ENCODE data around the gene NAPG.
A peak's percentile ranks its signal among the peaks of the same experiment; 100 is the strongest.

The NAPG gene

DNA sequence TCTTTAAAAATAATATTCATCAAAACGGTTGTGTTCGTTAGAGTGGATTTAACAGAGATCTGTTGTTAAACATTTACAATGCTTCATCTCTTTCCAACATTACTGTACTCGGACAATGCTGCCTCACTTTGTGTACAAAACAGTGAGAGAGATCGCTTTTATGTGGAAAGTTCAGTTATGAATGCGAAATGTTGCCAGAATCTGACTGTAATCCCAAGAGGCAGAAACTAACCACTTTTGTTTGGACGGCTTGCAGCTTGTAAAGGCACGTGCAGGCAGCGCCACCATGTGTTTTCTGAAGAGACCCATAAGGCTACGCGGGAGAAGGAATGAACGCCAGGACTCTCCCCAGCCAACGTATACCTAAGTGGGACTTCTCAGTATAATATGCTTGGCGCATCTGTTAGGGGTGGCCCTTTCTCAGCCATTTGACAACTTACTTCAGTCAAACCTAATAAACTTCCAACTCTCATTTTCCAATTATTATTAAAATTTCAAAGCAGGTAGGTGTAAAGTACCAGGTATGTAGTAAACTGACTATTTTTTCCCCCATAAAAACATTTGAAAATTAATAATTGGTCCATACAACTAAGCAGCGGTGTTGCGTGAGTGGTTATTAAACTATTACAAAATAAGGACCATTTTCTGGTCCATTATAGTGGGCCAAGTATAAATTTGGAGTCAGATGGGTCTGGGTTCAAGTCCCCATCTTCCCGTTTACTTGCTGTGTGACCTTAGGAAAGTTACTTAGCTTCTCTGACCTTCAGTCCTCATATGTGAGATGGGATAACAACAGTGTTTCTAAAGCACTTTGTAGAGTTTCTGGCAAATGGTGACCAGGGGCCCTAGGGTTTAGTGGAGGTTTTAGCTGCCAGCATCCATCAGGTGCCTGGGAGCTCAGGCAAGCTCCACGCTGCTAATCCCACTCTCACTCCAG is 5.6 kb upstream of the NAPG start:
- no peaks in the 10 kb centered on the region for H3K9me3 ChIP-seq
- in situ Hi-C loops (cut with MboI; ENCODE audit: low sequenced_read_pairs), result loop anchor here (5.0 kb wide), 1 partner anchor 548 kb away; no protein-coding TSS in a partner anchor
- H3K4me1 ChIP-seq, result peaks cover 4% of the 10 kb centered on the region
- peak; percentile 82 to 86 for DNase-seq (ENCODE audit: low spot score in 2 of 2)
- H3K27me3 ChIP-seq (ENCODE audit: low read depth), result 0 out of 2 replicates have a peak, but pooled peaks cover 12% of the 10 kb centered on the region
- no peak overlapping the region for H3K4me3 ChIP-seq
- no peaks in the 10 kb centered on the region for H3K36me3 ChIP-seq (replicated peaks)

DNA sequence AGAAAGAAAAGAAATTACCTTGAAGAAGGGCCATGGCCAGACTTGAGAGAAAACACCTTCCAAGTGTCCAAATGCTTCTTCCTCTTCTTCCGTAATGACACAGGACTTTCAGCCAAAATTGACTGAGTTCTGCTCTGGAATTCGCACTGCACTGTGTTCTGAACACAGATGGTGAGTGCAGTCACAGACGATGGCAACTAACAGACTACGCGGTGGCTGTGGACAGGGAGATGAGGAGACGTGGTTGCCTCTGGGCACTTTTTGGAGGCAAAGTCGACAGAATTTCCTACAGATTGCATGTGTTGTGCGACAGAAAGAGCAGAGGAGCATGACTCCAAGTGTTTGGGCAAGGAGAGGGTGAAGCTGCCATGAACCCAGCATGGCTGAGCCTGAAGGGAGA is 4.3 kb upstream of the NAPG start:
- DNase-seq (ENCODE audit: low spot score in 2 of 2), result no peak
- no peaks in the 10 kb centered on the region for H3K9me3 ChIP-seq
- in situ Hi-C loops (cut with MboI; ENCODE audit: low sequenced_read_pairs), result loop anchor here (5.0 kb wide), 1 partner anchor 549 kb away; no protein-coding TSS in a partner anchor
- no peak overlapping the region for H3K4me3 ChIP-seq
- peaks cover 4% of the 10 kb centered on the region for H3K4me1 ChIP-seq
- H3K36me3 ChIP-seq (replicated peaks), result no peaks in the 10 kb centered on the region
- H3K27me3 ChIP-seq (ENCODE audit: low read depth), result 0 out of 2 replicates have a peak, but pooled peaks cover 12% of the 10 kb centered on the region

DNA sequence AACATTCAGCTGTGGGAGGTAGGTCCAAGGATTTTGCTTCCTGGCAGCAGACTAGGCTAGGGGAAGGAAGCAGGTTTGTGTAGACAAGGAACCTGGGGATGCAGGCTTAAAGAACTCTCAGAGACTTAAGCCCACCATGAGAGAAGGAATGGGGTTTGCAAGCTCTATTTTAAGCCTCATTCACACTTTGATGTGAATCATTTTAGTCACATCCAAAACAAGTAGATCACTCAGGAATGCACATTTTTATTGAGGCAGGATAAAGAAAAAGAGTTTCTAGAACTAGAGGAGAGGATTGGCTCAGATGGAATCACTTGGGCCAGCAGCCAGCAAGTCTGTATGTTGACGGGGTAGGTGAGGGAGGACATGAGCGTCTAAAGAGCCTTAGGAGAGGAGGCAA is 3.3 kb upstream of the NAPG start:
- H3K4me1 ChIP-seq, result peaks cover 9% of the 10 kb centered on the region
- H3K4me3 ChIP-seq, result no peak overlapping the region
- no peaks in the 10 kb centered on the region for H3K36me3 ChIP-seq (replicated peaks)
- DNase-seq (ENCODE audit: low spot score in 2 of 2), result no peak
- in situ Hi-C loops (cut with MboI; ENCODE audit: low sequenced_read_pairs), result loop anchor here (5.0 kb wide), 1 partner anchor 550 kb away; no protein-coding TSS in a partner anchor
- H3K9me3 ChIP-seq, result no peaks in the 10 kb centered on the region
- 0 out of 2 replicates have a peak, but pooled peaks cover 7% of the 10 kb centered on the region for H3K27me3 ChIP-seq (ENCODE audit: low read depth)

DNA sequence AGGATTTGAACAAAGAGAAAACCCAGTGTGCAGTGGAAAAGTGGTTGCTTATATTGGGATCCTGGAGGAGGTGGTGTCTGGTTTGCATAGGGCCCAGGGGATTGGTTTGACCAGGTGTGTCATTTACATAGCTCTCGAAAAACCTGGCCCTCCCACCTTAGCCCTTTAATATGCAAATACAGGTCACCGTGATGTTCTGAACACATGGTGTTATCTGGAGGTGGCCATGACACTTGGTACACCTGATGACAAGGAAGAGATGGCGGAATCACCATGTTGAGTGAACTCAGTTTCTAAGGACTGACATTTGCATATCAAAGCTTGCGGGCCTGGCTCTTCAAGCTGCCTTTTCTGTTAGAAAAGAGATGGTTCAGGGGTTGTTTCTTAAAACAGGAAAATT is 2.3 kb upstream of the NAPG start:
- in situ Hi-C loops (cut with MboI; ENCODE audit: low sequenced_read_pairs), result loop anchor here (5.0 kb wide), 1 partner anchor 551 kb away; no protein-coding TSS in a partner anchor
- Histone ChIP-seq H3K9me3 (no peaks in the 10 kb centered on the region), H3K36me3 (replicated peaks) (no peaks in the 10 kb centered on the region), H3K4me3 (no peak overlapping the region), H3K27me3 (ENCODE audit: low read depth) (0 out of 2 replicates have a peak, but pooled peaks cover 3% of the 10 kb centered on the region), H3K4me1 (peaks cover 9% of the 10 kb centered on the region)
- DNase-seq (ENCODE audit: low spot score in 2 of 2), result no peak

DNA sequence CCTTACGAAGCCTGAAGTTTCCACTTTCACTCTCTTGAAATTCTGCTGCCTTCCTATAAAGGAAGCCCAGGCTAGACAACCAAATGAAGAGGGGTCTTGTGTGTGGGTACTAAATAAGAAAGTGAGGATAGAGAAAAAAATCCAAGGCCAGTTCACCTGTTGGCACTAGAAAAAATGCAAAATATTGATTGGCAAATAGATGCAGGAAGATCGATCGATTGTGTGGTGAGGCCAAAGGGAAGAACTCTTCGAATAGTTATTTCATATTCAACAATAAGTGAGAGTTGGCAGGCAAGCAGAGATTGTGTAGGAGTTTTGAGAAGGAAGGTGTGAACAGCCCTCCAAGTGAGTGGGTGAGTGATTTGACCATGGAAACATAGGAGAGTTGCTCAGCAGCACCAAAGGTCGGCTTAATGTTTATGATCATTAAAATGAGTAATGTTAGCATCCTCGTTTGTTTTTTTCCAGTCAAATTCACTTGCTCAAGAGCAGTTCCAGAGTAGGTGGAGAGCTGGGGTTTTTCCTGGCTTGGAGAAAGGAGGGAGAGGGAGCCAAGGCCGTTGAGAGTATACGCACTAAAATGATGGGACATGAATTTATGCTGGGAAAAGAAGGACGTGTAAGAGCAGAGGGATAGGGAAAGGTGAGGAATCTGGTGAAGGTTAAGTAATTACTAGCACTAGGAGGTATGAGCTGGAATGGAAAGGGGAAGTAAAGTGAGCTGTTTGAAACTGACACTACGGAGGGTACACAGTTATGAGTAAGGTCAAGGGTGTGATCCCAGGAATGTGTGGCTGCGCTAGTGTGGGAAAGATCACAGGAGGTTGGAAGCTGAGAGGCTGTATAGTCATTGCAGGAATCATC is 1.1 kb upstream of the NAPG start:
- H3K36me3 ChIP-seq (replicated peaks), result no peaks in the 10 kb centered on the region
- peaks cover 8% of the 10 kb centered on the region for H3K4me1 ChIP-seq
- no peak for DNase-seq (ENCODE audit: low spot score in 2 of 2)
- H3K4me3 ChIP-seq, result no peak overlapping the region
- 0 out of 2 replicates have a peak, but pooled peaks cover 2% of the 10 kb centered on the region for H3K27me3 ChIP-seq (ENCODE audit: low read depth)
- H3K9me3 ChIP-seq, result no peaks in the 10 kb centered on the region
- in situ Hi-C loops (cut with MboI; ENCODE audit: low sequenced_read_pairs), result loop anchor here (5.0 kb wide), 1 partner anchor 552 kb away; no protein-coding TSS in a partner anchor

DNA sequence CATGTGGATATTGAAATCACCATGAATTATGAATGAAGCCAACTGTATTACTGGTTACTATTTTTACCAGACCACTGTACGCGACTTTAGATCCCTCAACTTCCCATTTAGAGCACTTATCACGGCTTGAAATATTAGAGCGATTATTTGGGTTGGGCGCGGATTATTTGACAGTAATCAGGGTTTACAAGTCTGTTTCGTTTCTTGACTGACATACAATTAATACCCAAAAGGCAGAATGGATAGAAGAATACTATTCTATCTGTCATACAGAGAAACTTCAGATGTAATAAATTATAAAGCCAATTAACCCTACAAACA is 496 bp upstream of the NAPG start:
- Histone ChIP-seq H3K9me3 (no peaks in the 10 kb centered on the region), H3K36me3 (replicated peaks) (no peaks in the 10 kb centered on the region), H3K27me3 (ENCODE audit: low read depth) (no peaks in the 10 kb centered on the region), H3K4me3 (peak overlapping the region; percentile 60), H3K4me1 (peaks cover 5% of the 10 kb centered on the region; the same call in 1 of the 2 replicates)
- in situ Hi-C loops (cut with MboI; ENCODE audit: low sequenced_read_pairs), result no loop called here
- DNase-seq (ENCODE audit: low spot score in 2 of 2), result no peak

DNA sequence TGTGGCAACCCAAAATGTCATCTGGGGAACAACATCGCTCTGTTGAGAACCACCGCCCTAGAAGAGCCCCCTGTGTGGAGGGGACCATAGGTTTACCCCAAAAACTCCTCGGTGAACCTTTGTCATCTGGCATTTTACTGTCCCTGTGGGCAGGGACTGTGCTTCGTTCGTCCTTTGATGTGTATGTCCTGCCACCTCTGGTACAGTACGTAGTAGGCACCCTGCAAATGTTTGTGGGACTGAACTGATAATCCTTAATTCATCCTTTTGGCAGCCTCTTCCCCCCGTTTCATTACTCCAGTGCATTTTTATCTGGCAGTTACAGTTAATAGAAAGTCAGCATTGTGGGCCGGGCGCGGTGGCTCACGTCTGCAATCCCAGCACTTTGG is 728 bp downstream of the NAPG start:
- Histone ChIP-seq H3K36me3 (replicated peaks) (no peaks in the 10 kb centered on the region; the same call in 1 of the 2 replicates), H3K4me3 (peak overlapping the region; percentile 60), H3K9me3 (no peaks in the 10 kb centered on the region), H3K27me3 (ENCODE audit: low read depth) (no peaks in the 10 kb centered on the region), H3K4me1 (peaks cover 5% of the 10 kb centered on the region; the same call in 1 of the 2 replicates)
- DNase-seq (ENCODE audit: low spot score in 2 of 2), result no peak
- in situ Hi-C loops (cut with MboI; ENCODE audit: low sequenced_read_pairs), result no loop called here

DNA sequence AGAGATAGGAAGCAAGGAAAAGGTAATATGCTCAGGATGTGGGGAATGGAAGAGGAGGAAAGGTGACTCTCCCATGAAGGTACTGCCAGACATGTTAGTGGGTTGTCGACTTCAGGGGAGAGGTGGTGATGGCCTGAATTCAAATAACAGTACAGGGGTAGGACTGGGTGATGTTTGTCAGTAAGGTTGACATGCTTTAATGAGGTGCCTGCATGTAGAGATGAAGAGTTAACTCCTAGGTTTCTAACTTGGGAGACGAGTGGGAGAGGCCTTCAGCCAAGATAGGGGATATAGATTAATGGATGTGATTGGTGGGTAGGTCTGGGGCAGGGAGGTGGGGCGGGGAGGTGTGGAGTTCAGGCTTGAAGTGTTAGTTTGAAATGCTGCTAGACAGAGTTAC is 2.6 kb downstream of the NAPG start:
- H3K4me1 ChIP-seq, result peaks cover 5% of the 10 kb centered on the region; the same call in 1 of the 2 replicates
- no peak for DNase-seq (ENCODE audit: low spot score in 2 of 2)
- H3K4me3 ChIP-seq, result no peak overlapping the region
- no peaks in the 10 kb centered on the region for H3K27me3 ChIP-seq (ENCODE audit: low read depth)
- in situ Hi-C loops (cut with MboI; ENCODE audit: low sequenced_read_pairs), result no loop called here
- no peaks in the 10 kb centered on the region; the same call in 1 of the 2 replicates for H3K36me3 ChIP-seq (replicated peaks)
- no peaks in the 10 kb centered on the region for H3K9me3 ChIP-seq

DNA sequence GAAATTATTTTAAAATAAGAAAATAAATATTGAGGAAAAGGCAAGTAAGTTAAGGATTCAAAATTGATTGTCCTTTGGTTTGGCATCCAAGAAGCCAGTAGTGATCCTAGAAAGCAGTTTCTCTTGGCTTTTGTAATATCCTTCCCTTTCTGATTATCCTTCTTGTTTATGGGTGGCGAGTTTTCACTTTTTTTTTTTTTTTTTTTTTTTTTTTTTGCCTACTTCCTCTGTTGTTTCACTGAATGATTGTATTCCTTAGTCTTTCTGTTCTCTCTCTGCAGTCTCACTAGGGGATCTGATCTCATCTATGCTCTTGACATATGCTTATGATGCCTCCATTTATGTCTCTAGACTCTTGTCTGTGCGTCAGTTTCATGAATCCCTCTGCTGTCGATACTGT is 4.2 kb downstream of the NAPG start:
- Histone ChIP-seq H3K36me3 (replicated peaks) (peaks cover 4% of the 10 kb centered on the region; the same call in 1 of the 2 replicates), H3K4me3 (no peak overlapping the region), H3K9me3 (no peaks in the 10 kb centered on the region), H3K4me1 (peaks cover 5% of the 10 kb centered on the region; the same call in 1 of the 2 replicates), H3K27me3 (ENCODE audit: low read depth) (no peaks in the 10 kb centered on the region)
- in situ Hi-C loops (cut with MboI; ENCODE audit: low sequenced_read_pairs), result no loop called here
- DNase-seq (ENCODE audit: low spot score in 2 of 2), result no peak

DNA sequence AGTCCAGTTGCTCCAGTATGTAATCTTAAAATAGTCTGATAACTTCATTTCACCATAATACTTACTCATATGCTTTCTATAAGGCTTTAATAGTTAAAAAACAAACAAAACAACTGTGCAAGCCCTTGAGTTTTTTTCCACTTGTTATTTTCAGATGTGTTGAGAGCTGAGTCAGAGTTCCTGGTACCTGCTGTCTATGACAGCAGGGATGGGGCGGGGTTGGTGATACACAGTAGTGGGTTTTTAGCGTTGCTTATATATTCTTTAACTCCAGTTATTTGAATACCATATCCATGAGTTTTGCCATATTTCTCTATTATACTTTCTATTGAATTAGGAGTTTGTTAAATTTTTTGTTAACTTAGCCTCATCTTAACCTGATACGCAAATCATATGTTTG is 5.0 kb downstream of the NAPG start:
- H3K4me3 ChIP-seq, result no peak overlapping the region
- in situ Hi-C loops (cut with MboI; ENCODE audit: low sequenced_read_pairs), result no loop called here
- peaks cover 5% of the 10 kb centered on the region; the same call in 1 of the 2 replicates for H3K4me1 ChIP-seq
- H3K36me3 ChIP-seq (replicated peaks), result peaks cover 4% of the 10 kb centered on the region; the same call in 1 of the 2 replicates
- no peak for DNase-seq (ENCODE audit: low spot score in 2 of 2)
- no peaks in the 10 kb centered on the region for H3K9me3 ChIP-seq
- no peaks in the 10 kb centered on the region for H3K27me3 ChIP-seq (ENCODE audit: low read depth)

DNA sequence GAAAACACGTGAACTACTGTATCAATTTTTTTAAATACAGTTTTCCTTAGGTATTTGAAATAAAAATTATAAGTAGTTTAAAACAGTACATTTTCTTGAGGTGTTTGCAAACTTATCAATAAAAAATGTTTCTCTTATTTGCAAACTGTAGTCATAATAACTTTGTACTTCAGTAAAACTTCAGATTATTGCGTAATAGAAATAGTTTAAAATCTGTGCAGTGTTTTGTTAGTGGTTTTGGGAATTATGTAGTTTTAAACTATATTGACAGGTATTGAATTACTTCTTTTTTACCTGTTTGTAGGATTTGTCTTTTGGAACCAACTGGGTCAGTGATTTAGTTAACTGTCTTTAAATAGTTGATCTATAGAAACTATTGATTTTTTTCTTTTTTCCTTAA is 7.3 kb downstream of the NAPG start:
- H3K4me1 ChIP-seq, result no peaks in the 10 kb centered on the region
- in situ Hi-C loops (cut with MboI; ENCODE audit: low sequenced_read_pairs), result no loop called here
- no peaks in the 10 kb centered on the region for H3K27me3 ChIP-seq (ENCODE audit: low read depth)
- no peak for DNase-seq (ENCODE audit: low spot score in 2 of 2)
- H3K9me3 ChIP-seq, result no peaks in the 10 kb centered on the region
- H3K36me3 ChIP-seq (replicated peaks), result peaks cover 4% of the 10 kb centered on the region; the same call in 1 of the 2 replicates
- no peak overlapping the region for H3K4me3 ChIP-seq

DNA sequence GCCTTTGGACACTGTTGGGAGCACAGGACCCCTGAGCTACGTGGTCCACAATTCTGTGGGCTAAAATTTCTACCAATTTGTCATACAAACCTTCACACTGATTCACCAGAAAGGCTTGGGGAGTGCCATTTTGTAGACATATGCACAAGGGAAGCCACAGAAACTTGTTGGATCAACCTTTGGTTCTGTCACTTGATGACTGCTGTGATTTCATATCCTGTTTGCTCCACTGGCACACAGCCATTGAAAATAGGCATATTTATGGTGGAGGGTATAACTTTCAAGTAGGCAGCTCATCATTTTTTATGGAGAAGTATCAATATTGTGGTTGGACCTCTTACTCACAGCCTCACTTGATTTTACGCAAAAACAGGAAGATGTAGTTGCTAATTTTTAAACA is 10.5 kb downstream of the NAPG start:
- no peaks in the 10 kb centered on the region for H3K9me3 ChIP-seq
- no peak for DNase-seq (ENCODE audit: low spot score in 2 of 2)
- in situ Hi-C loops (cut with MboI; ENCODE audit: low sequenced_read_pairs), result no loop called here
- H3K4me1 ChIP-seq, result no peaks in the 10 kb centered on the region
- peaks cover 23% of the 10 kb centered on the region for H3K36me3 ChIP-seq (replicated peaks)
- H3K4me3 ChIP-seq, result no peak overlapping the region
- H3K27me3 ChIP-seq (ENCODE audit: low read depth), result no peaks in the 10 kb centered on the region

DNA sequence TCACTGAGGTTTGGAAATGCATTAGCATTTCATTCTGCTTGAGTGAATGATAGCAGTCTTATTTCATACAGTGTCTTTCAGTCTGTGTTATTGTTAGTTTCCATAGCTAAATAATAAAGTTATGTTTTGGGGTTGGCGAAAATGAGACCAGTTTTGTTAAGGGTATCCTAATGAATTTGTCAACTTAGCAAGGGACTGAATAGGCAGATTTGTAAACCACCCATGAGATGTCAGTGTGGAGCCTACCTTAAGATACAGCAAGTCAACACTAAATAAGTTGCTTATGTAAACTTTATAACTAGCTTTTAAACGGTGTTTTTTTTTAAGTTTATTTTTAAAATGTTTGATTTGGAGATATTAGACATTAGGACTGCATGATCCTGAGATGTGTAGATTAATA is 11.9 kb downstream of the NAPG start:
- H3K36me3 ChIP-seq (replicated peaks), result peaks cover 30% of the 10 kb centered on the region
- H3K4me3 ChIP-seq, result no peak overlapping the region
- no peaks in the 10 kb centered on the region for H3K4me1 ChIP-seq
- DNase-seq (ENCODE audit: low spot score in 2 of 2), result no peak
- H3K27me3 ChIP-seq (ENCODE audit: low read depth), result no peaks in the 10 kb centered on the region
- in situ Hi-C loops (cut with MboI; ENCODE audit: low sequenced_read_pairs), result no loop called here
- no peaks in the 10 kb centered on the region for H3K9me3 ChIP-seq

All from HAP-1 (cell line).